Uterus (tissue), 4 donors: ENCODE data around the gene RBMS3. TPM values are rescaled to one million over a fixed set of nuclear protein-coding genes. Genes with fewer than 3 reads are reported as not detected.

Source experiments
- DNase-seq, 2 donors: peaks; one replicate each; pipeline ENCODE4 v3.0.0-alpha.2; 2019 to 2020
- H3K27ac ChIP-seq, 2 donors: fragments of 200-600 bp; sonication (generic); 1 replicate in 1 of 2; 2 replicates in 1 of 2; pipeline ENCODE4 v1.5.1; 2016 to 2018
- H3K27me3 ChIP-seq, 2 donors: fragments of 200-600 bp; sonication (generic); one replicate each; pipeline ENCODE4 v1.5.1; 2018 to 2019; ENCODE audit warnings: control low read depth in 1 of 2
- H3K36me3 ChIP-seq, 2 donors: fragments of 200-600 bp; sonication (generic); one replicate each; pipeline ENCODE4 v1.5.1; 2019; ENCODE audit warnings: control low read depth in 1 of 2
- H3K4me1 ChIP-seq, 2 donors: fragments of 200-600 bp; sonication (generic); one replicate each; pipeline ENCODE4 v1.5.1; 2018 to 2019; ENCODE audit warnings: control low read depth in 1 of 2
- H3K4me3 ChIP-seq, 2 donors: fragments of 200-600 bp; sonication (generic); 1 replicate in 1 of 2; 2 replicates in 1 of 2; pipeline ENCODE4 v1.5.1; 2018 to 2019; ENCODE audit warnings: mild to moderate bottlenecking in 1 of 2
- H3K9me3 ChIP-seq, 2 donors: fragments of 200-600 bp; sonication (generic); one replicate each; pipeline ENCODE4 v1.5.1; 2019; ENCODE audit warnings: control low read depth in 1 of 2
- POLR2A ChIP-seq, 2 donors: fragments of 450-650 bp; IDR thresholded peaks; one replicate each; pipeline ENCODE4 v1.6.1; 2016; ENCODE audit warnings: antibody characterized with exemption in 2 of 2, mild to moderate bottlenecking in 1 of 2, moderate library complexity in 1 of 2
- intact Hi-C: fragments of 100-400 bp; cut with DNase I; formaldehyde crosslinking; loops from one replicate; pipeline ENCODE4 v1.15.1; 2023; ENCODE audit warnings: low total_unique reads
- total RNA-seq, 4 donors: library from RNA; depleted of rRNA in 3 of 4; stranded (reverse); fragments of >200 nt in 3 of 4; gene quantifications; one replicate each; pipeline versions ENCODE4 v1.1.0 to v1.2.4, GENCODE V29; 2014 to 2023
- TF ChIP-seq, protein P1 (sequence below), 4 experiments: fragments of 200-600 bp in 2 of 4; fragments of 450-650 bp in 2 of 4; sonication (generic) in 2 of 4; IDR thresholded peaks; one replicate each; pipeline ENCODE4 v1.5.1; 2016 to 2019; ENCODE audit warnings: antibody characterized with exemption in 4 of 4, mild to moderate bottlenecking in 2 of 4, moderate library complexity in 1 of 4
- donor health status: DM: yes; HTN: yes; CAD: no.

The RBMS3 gene
- total RNA-seq, 4 donors from 2014 or later: 45.9 to 113 (median 75.4) TPM

DNA sequence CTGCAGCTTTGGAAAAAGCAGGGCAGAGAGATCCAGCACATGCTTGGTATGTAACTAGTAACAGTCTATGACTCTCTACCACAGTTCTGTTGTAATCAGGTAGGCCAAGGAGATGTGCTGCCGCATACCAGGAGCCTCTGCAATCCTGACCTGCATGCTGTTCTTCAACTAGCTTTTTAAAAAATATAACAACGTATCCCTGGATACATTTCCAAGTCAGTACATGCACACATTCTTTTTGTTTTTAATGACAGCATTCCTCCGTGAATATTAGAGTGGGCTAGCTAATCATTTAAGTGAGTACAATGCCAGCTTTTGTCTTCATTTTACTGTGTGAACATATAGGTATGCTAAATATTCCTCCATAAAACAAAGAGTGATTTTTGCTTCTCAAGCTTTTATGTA, 437.8 kb downstream of the RBMS3 start:
- H3K27ac ChIP-seq: no peak overlapping the region

DNA sequence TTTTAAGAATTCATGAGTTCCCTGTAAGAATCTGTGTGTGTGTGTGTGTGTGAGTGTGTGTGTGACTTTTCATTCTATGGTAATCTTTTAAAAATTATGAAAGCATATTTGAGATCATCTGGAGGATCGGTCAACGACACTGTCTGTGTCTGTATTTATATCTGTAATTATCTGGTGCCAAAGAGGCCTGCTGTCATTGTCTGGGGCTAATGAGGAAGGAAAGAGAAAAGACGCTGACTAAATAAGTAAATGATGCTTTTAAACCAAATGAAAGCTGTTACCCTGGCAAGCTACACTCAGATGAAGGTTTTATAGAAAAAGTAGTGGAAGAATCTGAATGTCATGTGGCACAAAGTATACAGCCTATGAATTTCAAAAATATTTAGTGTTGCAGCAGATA, 439.8 kb downstream of the RBMS3 start:
- Histone ChIP-seq H3K36me3 (no peaks in the 10 kb centered on the region), H3K27ac (no peak overlapping the region), H3K4me1 (no peaks in the 10 kb centered on the region), H3K4me3 (no peak overlapping the region), H3K9me3 (no peaks in the 10 kb centered on the region), H3K27me3 (no peaks in the 10 kb centered on the region)
- intact Hi-C loops: no loop called here
- no peak for DNase-seq
- TF ChIP-seq POLR2A (IDR thresholded peaks at IDR 0.05): no peak
- TF ChIP-seq, protein P1, sequence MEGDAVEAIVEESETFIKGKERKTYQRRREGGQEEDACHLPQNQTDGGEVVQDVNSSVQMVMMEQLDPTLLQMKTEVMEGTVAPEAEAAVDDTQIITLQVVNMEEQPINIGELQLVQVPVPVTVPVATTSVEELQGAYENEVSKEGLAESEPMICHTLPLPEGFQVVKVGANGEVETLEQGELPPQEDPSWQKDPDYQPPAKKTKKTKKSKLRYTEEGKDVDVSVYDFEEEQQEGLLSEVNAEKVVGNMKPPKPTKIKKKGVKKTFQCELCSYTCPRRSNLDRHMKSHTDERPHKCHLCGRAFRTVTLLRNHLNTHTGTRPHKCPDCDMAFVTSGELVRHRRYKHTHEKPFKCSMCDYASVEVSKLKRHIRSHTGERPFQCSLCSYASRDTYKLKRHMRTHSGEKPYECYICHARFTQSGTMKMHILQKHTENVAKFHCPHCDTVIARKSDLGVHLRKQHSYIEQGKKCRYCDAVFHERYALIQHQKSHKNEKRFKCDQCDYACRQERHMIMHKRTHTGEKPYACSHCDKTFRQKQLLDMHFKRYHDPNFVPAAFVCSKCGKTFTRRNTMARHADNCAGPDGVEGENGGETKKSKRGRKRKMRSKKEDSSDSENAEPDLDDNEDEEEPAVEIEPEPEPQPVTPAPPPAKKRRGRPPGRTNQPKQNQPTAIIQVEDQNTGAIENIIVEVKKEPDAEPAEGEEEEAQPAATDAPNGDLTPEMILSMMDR (IDR thresholded peaks at IDR 0.05): no peak

More for the DNA sequence above, 437.8 kb downstream of the RBMS3 start:
- no peaks in the 10 kb centered on the region for H3K36me3 ChIP-seq
- H3K4me3 ChIP-seq: no peak overlapping the region
- no peak for DNase-seq
- H3K27me3 ChIP-seq: no peaks in the 10 kb centered on the region
- TF ChIP-seq, protein P1 (IDR thresholded peaks at IDR 0.05): no peak
- TF ChIP-seq POLR2A (IDR thresholded peaks at IDR 0.05): no peak
- no peaks in the 10 kb centered on the region for H3K4me1 ChIP-seq
- intact Hi-C loops: no loop called here
- H3K9me3 ChIP-seq: no peaks in the 10 kb centered on the region

DNA sequence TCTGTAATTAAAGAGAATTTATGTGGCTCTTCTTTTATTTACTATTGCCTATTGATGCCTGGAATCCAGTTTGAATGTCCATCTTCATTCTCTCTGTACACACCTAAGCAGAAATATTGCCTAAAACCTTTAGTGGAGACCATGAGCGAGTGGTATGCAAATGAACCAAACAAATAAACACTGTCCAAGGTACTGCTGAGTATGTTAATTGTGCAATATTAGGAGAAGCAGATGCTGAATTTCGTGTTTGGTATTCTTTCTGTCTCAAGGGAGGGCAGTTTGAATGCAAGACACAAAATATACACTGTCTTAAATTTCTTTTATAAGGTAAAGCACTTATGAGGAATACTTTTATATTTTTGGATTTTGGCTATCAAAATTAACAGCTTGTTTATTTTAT, 440.9 kb downstream of the RBMS3 start:
- Histone ChIP-seq H3K36me3 (no peaks in the 10 kb centered on the region), H3K9me3 (no peaks in the 10 kb centered on the region), H3K27me3 (no peaks in the 10 kb centered on the region), H3K4me3 (no peak overlapping the region), H3K4me1 (no peaks in the 10 kb centered on the region), H3K27ac (no peak overlapping the region)
- intact Hi-C loops: no loop called here
- no peak for TF ChIP-seq POLR2A (IDR thresholded peaks at IDR 0.05)
- TF ChIP-seq, protein P1 (IDR thresholded peaks at IDR 0.05): no peak
- DNase-seq: no peak

DNA sequence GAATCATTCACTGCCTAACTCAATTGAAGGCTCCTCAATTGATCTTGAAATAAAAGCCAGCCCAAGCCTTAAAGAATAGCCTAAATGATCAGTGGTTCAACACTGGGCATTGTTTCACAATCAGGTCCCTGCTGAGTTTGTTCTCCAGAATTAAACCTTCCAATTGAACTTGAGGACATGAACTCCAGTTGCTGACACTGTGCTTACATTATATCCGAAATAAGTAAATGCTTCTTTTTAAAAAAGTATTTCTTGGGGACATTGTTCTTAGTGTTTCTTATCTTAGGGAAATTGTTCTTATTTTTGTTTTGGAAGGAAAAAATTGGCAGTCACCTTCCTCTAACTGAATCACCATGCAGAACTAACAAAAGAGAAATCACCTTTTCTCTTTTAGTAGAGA, 450.2 kb downstream of the RBMS3 start:
- no peaks in the 10 kb centered on the region for H3K36me3 ChIP-seq
- intact Hi-C loops: no loop called here
- no peaks in the 10 kb centered on the region for H3K4me1 ChIP-seq
- DNase-seq: no peak
- H3K9me3 ChIP-seq: no peaks in the 10 kb centered on the region
- no peaks in the 10 kb centered on the region for H3K27me3 ChIP-seq
- TF ChIP-seq, protein P1 (IDR thresholded peaks at IDR 0.05): no peak
- no peak for TF ChIP-seq POLR2A (IDR thresholded peaks at IDR 0.05)
- H3K4me3 ChIP-seq: no peak overlapping the region
- no peak overlapping the region for H3K27ac ChIP-seq

DNA sequence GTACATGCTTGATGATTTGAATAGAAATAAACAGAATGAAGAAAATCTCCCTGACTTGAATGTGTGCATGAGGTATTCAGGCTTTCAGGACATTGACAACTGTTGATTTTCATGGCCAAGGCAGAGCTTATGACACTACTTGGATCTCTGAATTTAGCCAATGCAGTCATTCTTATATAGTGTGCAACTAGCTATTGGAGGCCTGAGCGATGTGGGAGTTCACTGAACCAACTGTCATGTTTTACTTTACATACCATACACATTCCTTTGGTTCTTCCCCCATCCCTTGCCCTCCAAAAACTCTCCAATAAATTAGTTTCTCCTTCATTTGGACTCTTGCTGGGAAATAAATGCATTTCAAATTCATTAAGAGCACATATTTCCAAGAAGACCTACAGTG, 460.4 kb downstream of the RBMS3 start:
- intact Hi-C loops: no loop called here
- Histone ChIP-seq H3K27me3 (no peaks in the 10 kb centered on the region), H3K36me3 (no peaks in the 10 kb centered on the region), H3K4me1 (no peaks in the 10 kb centered on the region), H3K9me3 (no peaks in the 10 kb centered on the region), H3K4me3 (no peak overlapping the region), H3K27ac (no peak overlapping the region)
- DNase-seq: no peak
- no peak for TF ChIP-seq POLR2A (IDR thresholded peaks at IDR 0.05)

DNA sequence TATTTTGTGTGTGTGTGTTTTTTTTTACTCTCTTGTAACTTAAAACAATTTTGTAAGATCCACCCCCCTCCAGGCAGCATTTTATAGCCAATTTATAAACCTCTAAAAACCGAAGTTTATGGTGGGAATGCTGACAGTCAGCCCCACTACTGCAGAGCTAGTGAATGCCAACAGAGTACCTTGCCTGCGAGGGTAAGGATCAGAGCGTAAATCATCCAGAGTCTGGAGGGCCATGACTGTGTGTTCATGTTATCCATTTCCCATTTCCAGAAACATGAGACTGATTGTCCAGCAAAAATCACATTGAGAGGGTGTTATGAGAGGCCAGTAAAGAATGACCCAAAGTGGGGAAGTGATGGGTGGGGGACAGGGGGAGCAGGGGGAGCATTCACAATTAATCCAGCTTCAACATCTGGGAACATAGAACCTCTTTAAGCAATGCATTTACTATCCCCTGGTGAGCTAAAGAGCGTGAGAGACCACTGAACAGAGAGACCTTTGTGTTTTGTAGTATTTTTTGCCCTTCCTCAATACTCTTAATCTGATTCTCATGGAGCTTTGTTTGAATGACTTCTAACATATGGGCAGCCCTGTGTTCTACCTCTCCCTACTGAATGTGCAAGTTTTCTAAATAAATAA, 464.5 kb downstream of the RBMS3 start:
- TF ChIP-seq POLR2A (IDR thresholded peaks at IDR 0.05): no peak
- TF ChIP-seq, protein P1 (IDR thresholded peaks at IDR 0.05): no peak
- intact Hi-C loops: no loop called here
- Histone ChIP-seq H3K27me3 (no peaks in the 10 kb centered on the region), H3K27ac (no peak overlapping the region), H3K36me3 (no peaks in the 10 kb centered on the region), H3K4me1 (no peaks in the 10 kb centered on the region), H3K4me3 (no peak overlapping the region), H3K9me3 (no peaks in the 10 kb centered on the region)
- no peak for DNase-seq
